OCI-LY7 (cell line): Measurements from ENCODE around the gene SRR. TPM values are rescaled to one million over a fixed set of nuclear protein-coding genes. Genes with fewer than 3 reads are reported as not detected.

Experiments
- BruUV-seq: library from RNA; stranded (reverse); fragments of 400-500 nt; replicated peaks from 2 replicates; lab custom pipeline; 2021; lab: Mats Ljungman, UMichigan
- CTCF ChIA-PET: fragments of 300-600 bp; sonication (Branson Sonifier 250); formaldehyde crosslinking; loops from one replicate; lab custom pipeline; 2022; ENCODE audit warnings: antibody characterized with exemption; ENCODE audit not compliant: unreplicated experiment; lab: Charles Lee
- POLR2A ChIA-PET: fragments of 300-600 bp; sonication (Branson Sonifier 250); formaldehyde crosslinking; loops from one replicate; lab custom pipeline; 2022; ENCODE audit warnings: antibody characterized with exemption; lab: Charles Lee
- DNase-seq: peaks from one replicate; pipeline ENCODE4 v3.0.0-alpha.2; 2015; ENCODE audit warnings: low spot score
- H2AFZ ChIP-seq: fragments of 200-600 bp; sonication (generic), shearing (Covaris generic); 2 replicates; pipeline ENCODE4 v1.6.1; 2014; ENCODE audit warnings: mild to moderate bottlenecking, antibody characterized with exemption, low read length, moderate library complexity
- H3K27ac ChIP-seq: fragments of 200-600 bp; sonication (generic); 2 replicates; pipeline ENCODE4 v1.5.1; 2014; ENCODE audit warnings: mixed run types, low read depth, mild to moderate bottlenecking, moderate library complexity, low read length, inconsistent platforms; ENCODE audit not compliant: poor library complexity, severe bottlenecking
- H3K36me3 ChIP-seq: fragments of 200-600 bp; sonication (generic); 2 replicates; pipeline ENCODE4 v1.6.1; 2014; ENCODE audit warnings: mild to moderate bottlenecking, antibody characterized with exemption, low read length, moderate library complexity, mixed read lengths; ENCODE audit not compliant: insufficient read depth
- H3K4me1 ChIP-seq: fragments of 200-600 bp; sonication (generic); 2 replicates; pipeline ENCODE4 v1.5.1; 2014; ENCODE audit warnings: mild to moderate bottlenecking, low read length; ENCODE audit not compliant: insufficient read depth, poor library complexity, severe bottlenecking
- H3K4me2 ChIP-seq: fragments of 200-600 bp; sonication (generic); 2 replicates; pipeline ENCODE4 v1.6.1; 2014; ENCODE audit warnings: mild to moderate bottlenecking, low read length
- H3K4me3 ChIP-seq: fragments of 200-600 bp; sonication (generic); 2 replicates; pipeline ENCODE4 v1.5.1; 2014; ENCODE audit warnings: mild to moderate bottlenecking, low read depth, low read length; ENCODE audit not compliant: poor library complexity, severe bottlenecking
- H3K79me2 ChIP-seq: fragments of 200-600 bp; sonication (generic); 2 replicates; pipeline ENCODE4 v1.6.1; 2016; ENCODE audit warnings: low read depth, mild to moderate bottlenecking, low read length, moderate library complexity, mixed read lengths; ENCODE audit not compliant: insufficient read depth
- H3K9me2 ChIP-seq: fragments of 200-600 bp; sonication (generic); 2 replicates; pipeline ENCODE4 v1.6.1; 2016; ENCODE audit warnings: mild to moderate bottlenecking, low read length, mixed read lengths; ENCODE audit not compliant: insufficient read depth
- H3K9me3 ChIP-seq: fragments of 200-600 bp; sonication (generic); 2 replicates; pipeline ENCODE4 v1.6.1; 2014; ENCODE audit warnings: mild to moderate bottlenecking, mixed run types, low read length, mixed read lengths
- H4K20me1 ChIP-seq: fragments of 200-600 bp; sonication (generic); 2 replicates; pipeline ENCODE4 v1.6.1; 2014; ENCODE audit warnings: mild to moderate bottlenecking, antibody characterized with exemption, low read length, moderate library complexity, mixed read lengths; ENCODE audit not compliant: insufficient read depth
- CTCF ChIP-seq: fragments of 200-600 bp; sonication (generic); conservative IDR thresholded peaks from 2 replicates; pipeline ENCODE4 v1.5.1; 2014; ENCODE audit warnings: mild to moderate bottlenecking, antibody characterized with exemption, low read length, moderate library complexity, mixed read lengths
- EZH2phosphoT487 ChIP-seq: fragments of 200-600 bp; sonication (generic); IDR thresholded peaks from 2 replicates; pipeline ENCODE4 v1.6.1; 2018; ENCODE audit warnings: low read depth, borderline replicate concordance, mild to moderate bottlenecking, mixed run types, antibody characterized with exemption, low read length, moderate library complexity, mixed read lengths
- intact Hi-C: fragments of 100-400 bp; cut with micrococcal nuclease; formaldehyde crosslinking; loops from one replicate; pipeline ENCODE4 v1.10.0; 2022; ENCODE audit not compliant: unreplicated experiment
- total RNA-seq, 2 experiments: library from RNA; depleted of rRNA in 1 of 2; stranded (reverse); fragments of >200 nt in 1 of 2; shearing (Covaris generic) in 1 of 2; gene quantifications; 2 replicates each; pipeline ENCODE4 v1.2.3, GENCODE V29; 2014 to 2022

SRR gene
- total RNA-seq, 2 experiments from 2014 or later = 3.8 to 12.1 TPM

DNA sequence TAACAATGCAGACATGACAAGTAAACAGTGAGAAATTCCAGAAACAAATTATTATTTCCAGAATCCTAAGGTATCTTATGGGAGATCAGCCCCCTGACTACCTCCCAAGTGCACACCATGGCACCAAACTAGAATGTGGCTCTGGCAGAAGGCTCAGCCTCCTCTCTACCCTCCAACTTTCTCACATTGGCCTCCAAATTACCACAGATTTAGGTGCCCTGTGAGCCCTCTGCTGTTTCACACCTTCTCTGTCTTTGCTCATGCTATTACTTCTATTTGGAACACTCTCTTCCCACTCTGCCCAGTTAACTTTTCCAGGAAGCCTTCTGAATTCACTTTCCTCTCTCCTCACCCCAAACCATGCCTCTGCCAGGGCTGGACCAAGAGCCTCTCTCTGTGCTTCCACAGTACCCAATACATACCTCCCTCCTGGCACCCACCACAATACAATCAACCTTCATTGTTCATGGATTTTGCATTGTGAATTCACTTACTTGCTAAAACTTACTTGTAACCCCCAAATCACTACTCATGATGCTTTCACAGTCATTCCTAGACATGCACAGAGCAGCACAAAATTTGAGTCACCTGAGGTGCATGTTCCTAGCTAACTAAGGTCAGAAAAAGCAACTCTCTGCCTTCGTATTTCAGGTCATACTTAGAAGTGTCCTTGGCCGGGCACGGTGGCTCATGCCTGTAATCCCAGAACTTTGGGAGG, 31.6 kb upstream of the SRR start:
- Histone ChIP-seq H3K27ac (no peak overlapping the region), H3K79me2 (no peaks in the 10 kb centered on the region), H3K4me1 (no peaks in the 10 kb centered on the region), H3K4me3 (no peak overlapping the region), H3K36me3 (peaks cover 26% of the 10 kb centered on the region; the same call in 1 of the 2 replicates), H3K9me3 (no peaks in the 10 kb centered on the region), H3K9me2 (no peaks in the 10 kb centered on the region), H2AFZ (no peak overlapping the region), H4K20me1 (no peaks in the 10 kb centered on the region), H3K4me2 (no peak overlapping the region)
- POLR2A ChIA-PET = no interaction called here
- no TSS peak for BruUV-seq
- intact Hi-C loops = no loop called here
- TF ChIP-seq CTCF = no peak
- TF ChIP-seq EZH2phosphoT487 = no peak
- CTCF ChIA-PET = no interaction called here
- no peak for DNase-seq

DNA sequence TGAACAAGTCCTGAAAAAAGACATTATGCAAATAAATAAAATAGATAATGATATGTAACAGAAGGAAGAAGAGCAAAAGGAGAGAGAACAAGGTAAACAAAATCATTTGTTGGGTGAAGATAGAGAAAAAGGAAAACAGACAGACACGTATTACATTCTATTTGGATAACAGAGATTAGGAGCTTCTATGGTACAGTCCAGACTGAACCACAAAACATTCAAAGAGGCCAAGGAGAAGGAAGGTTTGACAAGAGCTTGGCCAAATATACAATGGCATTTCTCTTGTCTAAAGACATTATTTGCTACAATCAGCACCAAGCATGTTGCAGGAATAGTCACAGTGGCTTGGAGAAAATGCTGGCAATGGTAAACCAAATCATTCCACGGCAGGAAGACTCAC, 29.3 kb upstream of the SRR start:
- Histone ChIP-seq H3K9me2 (no peaks in the 10 kb centered on the region), H3K27ac (no peak overlapping the region), H3K4me3 (no peak overlapping the region), H3K4me1 (no peaks in the 10 kb centered on the region), H3K79me2 (no peaks in the 10 kb centered on the region), H3K9me3 (no peaks in the 10 kb centered on the region), H3K36me3 (peaks cover 31% of the 10 kb centered on the region; the same call in 1 of the 2 replicates), H4K20me1 (no peaks in the 10 kb centered on the region), H3K4me2 (no peak overlapping the region), H2AFZ (no peak overlapping the region)
- TF ChIP-seq EZH2phosphoT487 (no peak), CTCF (no peak)
- intact Hi-C loops = no loop called here
- ChIA-PET CTCF (no interaction called here), POLR2A (no interaction called here)
- no TSS peak for BruUV-seq
- no peak for DNase-seq

GRCh38 chr17:2275722-2276121, 28.0 kb upstream of the SRR start:
- Histone ChIP-seq H3K4me3 (no peak overlapping the region), H3K4me2 (no peak overlapping the region)
- POLR2A ChIA-PET = no interaction called here

More at GRCh38 chr17:2275722-2276121, 28.0 kb upstream of the SRR start:
- intact Hi-C loops = no loop called here
- Histone ChIP-seq H3K79me2 (no peaks in the 10 kb centered on the region), H3K9me2 (no peaks in the 10 kb centered on the region), H2AFZ (no peak overlapping the region), H3K27ac (no peak overlapping the region), H3K36me3 (peaks cover 40% of the 10 kb centered on the region), H4K20me1 (no peaks in the 10 kb centered on the region), H3K9me3 (no peaks in the 10 kb centered on the region), H3K4me1 (no peaks in the 10 kb centered on the region)
- BruUV-seq = no TSS peak
- TF ChIP-seq EZH2phosphoT487 (no peak), CTCF (no peak)
- CTCF ChIA-PET = no interaction called here
- no peak for DNase-seq
